Trophoblast cell (in vitro differentiated cells and primary cell): ENCODE data around the gene PWWP2B.

Experiments used
- DNase-seq, 2 donors: peaks; one replicate each; pipeline ENCODE4 v3.0.0-alpha.2; 2016
- H2AFZ ChIP-seq: 2 replicates; pipeline ENCODE4 v1.6.1; 2013; ENCODE audit warnings: low read length, moderate library complexity, mild to moderate bottlenecking; ENCODE audit not compliant: insufficient read depth, poor library complexity
- H2AK5ac ChIP-seq: 2 replicates; pipeline ENCODE4 v1.6.1; 2013; ENCODE audit warnings: mild to moderate bottlenecking, low read length
- H2BK120ac ChIP-seq: 2 replicates; pipeline ENCODE4 v1.6.1; 2013; ENCODE audit warnings: low read length, mild to moderate bottlenecking, moderate library complexity; ENCODE audit not compliant: insufficient read depth, poor library complexity
- H2BK12ac ChIP-seq: 2 replicates; pipeline ENCODE4 v1.6.1; 2013; ENCODE audit warnings: mild to moderate bottlenecking, low read length, moderate library complexity
- H2BK5ac ChIP-seq: 2 replicates; pipeline ENCODE4 v1.6.1; 2013; ENCODE audit warnings: low read length, low read depth, moderate library complexity, mild to moderate bottlenecking; ENCODE audit not compliant: poor library complexity
- H3K14ac ChIP-seq: 2 replicates; pipeline ENCODE4 v1.6.1; 2013; ENCODE audit warnings: mild to moderate bottlenecking, low read length
- H3K18ac ChIP-seq: 2 replicates; pipeline ENCODE4 v1.6.1; 2013; ENCODE audit warnings: mild to moderate bottlenecking, low read length
- H3K23ac ChIP-seq: 2 replicates; pipeline ENCODE4 v1.6.1; 2013; ENCODE audit warnings: low read length
- H3K27ac ChIP-seq: 2 replicates; pipeline ENCODE4 v1.5.1; 2013; ENCODE audit warnings: low read depth, mild to moderate bottlenecking, inconsistent platforms, low read length, moderate library complexity
- H3K27me3 ChIP-seq: 2 replicates; pipeline ENCODE4 v1.6.1; 2013; ENCODE audit warnings: inconsistent platforms, mild to moderate bottlenecking, low read length, moderate library complexity; ENCODE audit not compliant: insufficient read depth
- H3K36me3 ChIP-seq, 2 experiments: 1 replicate in 1 of 2; 2 replicates in 1 of 2; pipeline ENCODE4 v1.6.1; 2013; ENCODE audit warnings: low read length in 2 of 2, mild to moderate bottlenecking in 2 of 2, moderate library complexity in 1 of 2; ENCODE audit not compliant: insufficient read depth in 2 of 2, control insufficient read depth in 1 of 2
- H3K4ac ChIP-seq: 2 replicates; pipeline ENCODE4 v1.6.1; 2013; ENCODE audit warnings: low read depth, mild to moderate bottlenecking, low read length, moderate library complexity
- H3K4me1 ChIP-seq, 2 experiments: 1 replicate in 1 of 2; 2 replicates in 1 of 2; pipeline ENCODE4 v1.6.1; 2013; ENCODE audit warnings: low read length in 2 of 2, mild to moderate bottlenecking in 2 of 2, moderate library complexity in 1 of 2; ENCODE audit not compliant: insufficient read depth in 2 of 2, control insufficient read depth in 1 of 2
- H3K4me2 ChIP-seq: 2 replicates; pipeline ENCODE4 v1.6.1; 2013; ENCODE audit warnings: inconsistent platforms, mild to moderate bottlenecking, low read length, moderate library complexity
- H3K4me3 ChIP-seq: 2 replicates; pipeline ENCODE4 v1.5.1; 2013; ENCODE audit warnings: mild to moderate bottlenecking, low read depth, low read length, inconsistent platforms
- H3K79me1 ChIP-seq: one replicate; pipeline ENCODE4 v1.6.1; 2013; ENCODE audit warnings: low read length
- H3K79me2 ChIP-seq: 2 replicates; pipeline ENCODE4 v1.6.1; 2013; ENCODE audit warnings: low read length, mild to moderate bottlenecking; ENCODE audit not compliant: control insufficient read depth, insufficient read depth, poor library complexity
- H3K9ac ChIP-seq: 2 replicates; pipeline ENCODE4 v1.6.1; 2013; ENCODE audit warnings: mild to moderate bottlenecking, low read length
- H3K9me3 ChIP-seq: 2 replicates; pipeline ENCODE4 v1.6.1; 2013; ENCODE audit warnings: low read depth, mild to moderate bottlenecking, control low read depth, inconsistent platforms, low read length; ENCODE audit not compliant: insufficient read depth
- H4K12ac ChIP-seq: 2 replicates; pipeline ENCODE4 v1.6.1; 2013; ENCODE audit warnings: low read depth, mild to moderate bottlenecking, low read length, moderate library complexity
- H4K8ac ChIP-seq: 2 replicates; pipeline ENCODE4 v1.6.1; 2013; ENCODE audit warnings: low read depth, mild to moderate bottlenecking, low read length, moderate library complexity
- H4K91ac ChIP-seq: one replicate; pipeline ENCODE4 v1.6.1; 2013; ENCODE audit warnings: low read depth, mild to moderate bottlenecking, low read length, moderate library complexity
- WGBS: extraction: QIAGEN DNeasy Blood & Tissue Kit; methylation state at CpG from one replicate; pipeline ENCODE4 v1.1.7; 2013; ENCODE audit warnings: missing lambda C conversion rate; ENCODE audit not compliant: insufficient read length, insufficient coverage; ENCODE audit errors: extremely low coverage; 5-methylcytosine and 5-hydroxymethylcytosine counted together

The PWWP2B gene

GRCh38 chr10:132444877-132445351, 47.9 kb downstream of the PWWP2B start:
- Histone ChIP-seq H2BK120ac (no peak overlapping the region), H3K14ac (peak overlapping the region; percentile 19), H4K8ac (no peak overlapping the region), H3K18ac (peak overlapping the region; percentile 30), H2BK5ac (no peak overlapping the region), H3K79me2 (peaks cover 6% of the 10 kb centered on the region), H3K4me2 (no peak overlapping the region), H2AK5ac (peak overlapping the region; percentile 20), H3K4me3 (no peak overlapping the region), H3K27ac (no peak overlapping the region), H4K91ac (peak overlapping the region; percentile 71), H3K9me3 (peaks cover 4% of the 10 kb centered on the region), H4K12ac (no peak overlapping the region), H3K27me3 (no peaks in the 10 kb centered on the region), H3K23ac (no peak overlapping the region), H2BK12ac (no peak overlapping the region), H3K4ac (no peak overlapping the region), H3K36me3 (no peaks in the 10 kb centered on the region), H2AFZ (no peak overlapping the region), H3K4me1 (peaks cover 28 to 30% of the 10 kb centered on the region in 2 experiments), H3K9ac (no peak overlapping the region), H3K79me1 (peaks cover 26% of the 10 kb centered on the region)
- DNase-seq, result no peak
- WGBS, result no CpG with 5 or more reads among the region's 7 CpGs

GRCh38 chr10:132445516-132446194, 48.7 kb downstream of the PWWP2B start:
- H3K14ac ChIP-seq, result no peak overlapping the region
- H3K4me1 ChIP-seq, result peaks cover 28 to 30% of the 10 kb centered on the region in 2 experiments
- H4K91ac ChIP-seq, result peak overlapping the region; percentile 100
- H3K36me3 ChIP-seq, result no peaks in the 10 kb centered on the region
- H4K8ac ChIP-seq, result no peak overlapping the region
- no peak for DNase-seq
- peaks cover 6% of the 10 kb centered on the region for H3K79me2 ChIP-seq
- no CpG with 5 or more reads among the region's 22 CpGs for WGBS
- H3K4me2 ChIP-seq, result no peak overlapping the region
- H3K27ac ChIP-seq, result no peak overlapping the region
- H3K4me3 ChIP-seq, result no peak overlapping the region
- no peak overlapping the region for H3K4ac ChIP-seq
- H3K18ac ChIP-seq, result no peak overlapping the region
- no peak overlapping the region for H4K12ac ChIP-seq
- H3K23ac ChIP-seq, result no peak overlapping the region
- H3K79me1 ChIP-seq, result peaks cover 29% of the 10 kb centered on the region
- H2BK120ac ChIP-seq, result peak overlapping the region; percentile 10
- H2BK5ac ChIP-seq, result no peak overlapping the region
- H2AFZ ChIP-seq, result no peak overlapping the region
- H3K9me3 ChIP-seq, result peaks cover 3% of the 10 kb centered on the region
- peak overlapping the region; percentile 14 for H2AK5ac ChIP-seq
- no peak overlapping the region for H3K9ac ChIP-seq
- H2BK12ac ChIP-seq, result peak overlapping the region; percentile 99
- H3K27me3 ChIP-seq, result no peaks in the 10 kb centered on the region

- WGBS, result no CpG with 5 or more reads among the region's 17 CpGs
- DNase-seq, result no peak
- Histone ChIP-seq H2BK12ac (peak overlapping the region; percentile 99), H3K23ac (no peak overlapping the region), H3K79me2 (peaks cover 6% of the 10 kb centered on the region), H2BK120ac (peak overlapping the region; percentile 100), H3K9me3 (peaks cover 3% of the 10 kb centered on the region), H2BK5ac (no peak overlapping the region), H2AK5ac (peak overlapping the region; percentile 92), H3K4me2 (no peak overlapping the region), H3K4me1 (peaks cover 28 to 30% of the 10 kb centered on the region in 2 experiments), H3K14ac (peak overlapping the region; percentile 98), H4K91ac (peak overlapping the region; percentile 100), H3K27me3 (no peaks in the 10 kb centered on the region), H4K12ac (no peak overlapping the region), H3K27ac (no peak overlapping the region), H3K18ac (peak overlapping the region; percentile 42), H3K4me3 (no peak overlapping the region), H3K4ac (peak overlapping the region; percentile 18), H2AFZ (no peak overlapping the region), H4K8ac (peak overlapping the region; percentile 92), H3K36me3 (no peaks in the 10 kb centered on the region), H3K79me1 (peaks cover 30% of the 10 kb centered on the region), H3K9ac (no peak overlapping the region)
Measured at GRCh38 chr10:132446195-132446581, 49.2 kb downstream of the PWWP2B start.

GRCh38 chr10:132446661-132447445, 49.9 kb downstream of the PWWP2B start:
- Histone ChIP-seq H3K79me2 (peaks cover 6% of the 10 kb centered on the region), H4K12ac (peak overlapping the region; percentile 95), H2BK12ac (peak overlapping the region; percentile 99), H3K18ac (peak overlapping the region; percentile 94), H3K9me3 (peaks cover 3% of the 10 kb centered on the region), H3K27ac (peak overlapping the region; percentile 99), H3K9ac (no peak overlapping the region), H3K23ac (no peak overlapping the region), H2BK5ac (peak overlapping the region; percentile 100), H3K27me3 (no peaks in the 10 kb centered on the region), H3K4me3 (no peak overlapping the region), H3K79me1 (peaks cover 30% of the 10 kb centered on the region), H2BK120ac (peak overlapping the region; percentile 100), H3K4ac (peak overlapping the region; percentile 91), H4K91ac (peak overlapping the region; percentile 100), H2AK5ac (peak overlapping the region; percentile 98), H3K4me2 (peak overlapping the region; percentile 26), H3K4me1 (peaks cover 28 to 30% of the 10 kb centered on the region in 2 experiments), H3K36me3 (no peaks in the 10 kb centered on the region), H4K8ac (peak overlapping the region; percentile 92), H3K14ac (peak overlapping the region; percentile 98), H2AFZ (peak overlapping the region; percentile 90)
- no CpG with 5 or more reads among the region's 17 CpGs for WGBS
- DNase-seq, result peak; percentile 66 to 81
